Activated B cell treated with CpG ODN at 0.5 μM for 24 hours (primary cell): ENCODE measurements around the gene MTMR2. TPM values are rescaled to one million over a fixed set of nuclear protein-coding genes. Genes with fewer than 3 reads are reported as not detected.

Experiments used
- ATAC-seq: fragments of 200-7000 bp; cut with Tn5 transposase; one replicate; pipeline ENCODE4 v1.10.0; 2021; ENCODE audit warnings: low read depth, mild to moderate bottlenecking, moderate library complexity
- CTCF ChIA-PET: fragments of 350-600 bp; sonication (Branson Sonifier 250); formaldehyde crosslinking; loops from one replicate; lab custom pipeline; 2021; ENCODE audit warnings: antibody characterized with exemption; lab: Charles Lee
- POLR2A ChIA-PET: fragments of 350-600 bp; sonication (Branson Sonifier 250); formaldehyde crosslinking; loops from one replicate; lab custom pipeline; 2021; ENCODE audit warnings: antibody characterized with exemption; lab: Charles Lee
- DNase-seq: peaks from one replicate; pipeline ENCODE4 v3.0.0; 2022
- H3K27ac Mint-ChIP-seq: one replicate; pipeline ENCODE4 v1.8.0; 2020; ENCODE audit warnings: mixed read lengths
- H3K27me3 Mint-ChIP-seq: one replicate; pipeline ENCODE4 v1.8.0; 2021; ENCODE audit warnings: mixed read lengths
- H3K36me3 Mint-ChIP-seq: one replicate; pipeline ENCODE4 v1.8.0; 2021; ENCODE audit warnings: low read depth, mixed read lengths
- H3K4me1 Mint-ChIP-seq: one replicate; pipeline ENCODE4 v1.8.0; 2021; ENCODE audit warnings: mixed read lengths
- H3K4me3 Mint-ChIP-seq: one replicate; pipeline ENCODE4 v1.8.0; 2020; ENCODE audit warnings: mild to moderate bottlenecking, mixed read lengths
- H3K9me3 Mint-ChIP-seq: one replicate; pipeline ENCODE4 v1.8.0; 2020; ENCODE audit warnings: mixed read lengths
- intact Hi-C: fragments of 100-400 bp; cut with micrococcal nuclease; formaldehyde crosslinking; loops from one replicate; pipeline ENCODE4 v1.15.1; 2024
- total RNA-seq: library from RNA; stranded (reverse); gene quantifications from 2 replicates; pipeline ENCODE4 v1.2.3, GENCODE V29; 2022
- TF ChIP-seq, protein P1 (sequence below): fragments of 200-600 bp; IDR thresholded peaks from one replicate; pipeline ENCODE4 v1.8.0; 2022; ENCODE audit warnings: antibody characterized with exemption, mild to moderate bottlenecking

The MTMR2 gene
- total RNA-seq, 1 donor from 2014 or later = 22.6 TPM

DNA sequence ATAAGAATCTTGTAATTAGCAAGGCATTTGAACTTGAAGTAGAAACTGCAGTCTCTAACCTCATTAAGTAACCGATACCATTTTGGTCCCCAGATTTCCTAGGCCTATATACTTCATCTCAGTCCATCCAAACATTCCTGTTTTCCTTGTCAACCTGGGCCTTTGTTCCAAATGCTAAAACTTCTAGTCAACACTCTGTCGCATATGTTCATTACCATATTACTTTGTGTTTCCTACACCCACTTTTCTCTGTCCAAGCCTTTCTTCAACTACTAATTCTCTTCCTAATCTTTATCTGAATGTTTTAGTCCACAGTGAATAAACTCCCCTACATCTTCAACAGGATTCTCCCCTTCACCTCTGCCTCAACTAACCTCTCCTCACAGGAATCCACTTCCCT is 31.4 kb downstream of the MTMR2 start:
- TF ChIP-seq, protein P1, sequence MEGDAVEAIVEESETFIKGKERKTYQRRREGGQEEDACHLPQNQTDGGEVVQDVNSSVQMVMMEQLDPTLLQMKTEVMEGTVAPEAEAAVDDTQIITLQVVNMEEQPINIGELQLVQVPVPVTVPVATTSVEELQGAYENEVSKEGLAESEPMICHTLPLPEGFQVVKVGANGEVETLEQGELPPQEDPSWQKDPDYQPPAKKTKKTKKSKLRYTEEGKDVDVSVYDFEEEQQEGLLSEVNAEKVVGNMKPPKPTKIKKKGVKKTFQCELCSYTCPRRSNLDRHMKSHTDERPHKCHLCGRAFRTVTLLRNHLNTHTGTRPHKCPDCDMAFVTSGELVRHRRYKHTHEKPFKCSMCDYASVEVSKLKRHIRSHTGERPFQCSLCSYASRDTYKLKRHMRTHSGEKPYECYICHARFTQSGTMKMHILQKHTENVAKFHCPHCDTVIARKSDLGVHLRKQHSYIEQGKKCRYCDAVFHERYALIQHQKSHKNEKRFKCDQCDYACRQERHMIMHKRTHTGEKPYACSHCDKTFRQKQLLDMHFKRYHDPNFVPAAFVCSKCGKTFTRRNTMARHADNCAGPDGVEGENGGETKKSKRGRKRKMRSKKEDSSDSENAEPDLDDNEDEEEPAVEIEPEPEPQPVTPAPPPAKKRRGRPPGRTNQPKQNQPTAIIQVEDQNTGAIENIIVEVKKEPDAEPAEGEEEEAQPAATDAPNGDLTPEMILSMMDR = no peak
- intact Hi-C loops = no loop called here
- Mint-ChIP-seq H3K27ac (no peak overlapping the region), H3K4me1 (no peaks in the 10 kb centered on the region), H3K36me3 (peaks cover 9% of the 10 kb centered on the region), H3K27me3 (no peaks in the 10 kb centered on the region), H3K4me3 (no peak overlapping the region), H3K9me3 (no peaks in the 10 kb centered on the region)
- no peak for ATAC-seq
- DNase-seq = no peak
- POLR2A ChIA-PET = no interaction called here
- CTCF ChIA-PET = no interaction called here

DNA sequence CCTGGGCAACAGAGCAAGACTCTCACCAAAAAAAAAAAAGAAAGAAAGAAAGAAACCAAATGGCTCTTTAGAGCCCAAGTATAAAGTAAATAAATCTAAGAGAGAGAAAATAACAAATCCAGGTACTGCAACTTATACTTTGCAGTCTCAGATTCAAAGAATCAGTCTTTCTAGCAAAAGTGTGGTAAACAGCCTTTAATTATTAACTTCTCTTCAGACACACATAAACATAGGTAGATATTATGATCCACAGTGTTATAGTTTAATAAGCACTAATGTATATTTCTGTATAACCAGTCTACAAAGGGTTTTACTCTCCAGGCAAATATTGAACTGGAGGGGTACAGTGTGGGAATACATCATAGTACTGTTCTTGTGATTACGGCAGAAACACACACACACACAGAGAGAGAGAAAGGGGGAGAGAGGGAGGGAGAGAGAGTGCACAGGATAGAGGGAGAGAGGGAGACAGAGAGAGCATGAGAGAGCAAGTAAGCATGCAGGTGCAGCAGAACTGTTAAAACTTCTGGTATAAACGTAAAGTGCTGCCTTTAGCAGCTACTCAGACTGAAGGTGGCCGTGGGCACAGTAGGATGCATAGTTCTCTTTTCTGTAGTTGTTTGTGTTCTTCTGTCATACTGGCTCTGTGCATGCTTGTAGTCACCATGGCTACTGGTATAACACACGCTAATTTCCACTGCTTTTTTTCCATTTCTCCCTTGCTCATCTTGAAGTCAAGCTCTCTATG is 32.3 kb downstream of the MTMR2 start:
- Mint-ChIP-seq H3K27me3 (no peaks in the 10 kb centered on the region), H3K27ac (no peak overlapping the region), H3K36me3 (peaks cover 16% of the 10 kb centered on the region), H3K4me1 (no peaks in the 10 kb centered on the region), H3K9me3 (no peaks in the 10 kb centered on the region), H3K4me3 (no peak overlapping the region)
- intact Hi-C loops = no loop called here
- CTCF ChIA-PET = no interaction called here
- POLR2A ChIA-PET = no interaction called here
- no peak for DNase-seq
- TF ChIP-seq, protein P1 = no peak
- ATAC-seq = no peak

DNA sequence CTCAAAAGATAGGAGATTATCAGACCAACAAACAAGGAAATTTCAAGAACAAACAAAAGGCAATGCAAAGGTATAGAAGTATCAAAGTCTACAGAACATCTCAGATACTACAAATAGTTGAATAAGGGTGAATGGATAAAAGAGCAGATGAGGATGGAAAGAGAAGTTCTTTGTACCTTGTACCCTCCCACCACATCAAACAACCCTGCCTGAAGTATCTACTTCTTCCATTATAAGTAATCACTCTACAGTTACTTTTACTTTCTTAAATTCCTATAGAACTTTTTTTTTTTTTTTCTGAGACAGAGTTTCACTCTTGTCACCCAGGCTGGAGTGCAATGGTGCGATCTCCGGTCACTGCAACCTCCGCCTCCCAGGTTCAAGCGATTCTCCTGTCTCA is 35.1 kb downstream of the MTMR2 start:
- ATAC-seq (no peak), DNase-seq (no peak)
- TF ChIP-seq, protein P1 = no peak
- Mint-ChIP-seq H3K4me3 (no peak overlapping the region), H3K27ac (no peak overlapping the region), H3K4me1 (no peaks in the 10 kb centered on the region), H3K9me3 (no peaks in the 10 kb centered on the region), H3K36me3 (peaks cover 28% of the 10 kb centered on the region), H3K27me3 (no peaks in the 10 kb centered on the region)
- ChIA-PET POLR2A (no interaction called here), CTCF (no interaction called here)
- intact Hi-C loops = no loop called here

DNA sequence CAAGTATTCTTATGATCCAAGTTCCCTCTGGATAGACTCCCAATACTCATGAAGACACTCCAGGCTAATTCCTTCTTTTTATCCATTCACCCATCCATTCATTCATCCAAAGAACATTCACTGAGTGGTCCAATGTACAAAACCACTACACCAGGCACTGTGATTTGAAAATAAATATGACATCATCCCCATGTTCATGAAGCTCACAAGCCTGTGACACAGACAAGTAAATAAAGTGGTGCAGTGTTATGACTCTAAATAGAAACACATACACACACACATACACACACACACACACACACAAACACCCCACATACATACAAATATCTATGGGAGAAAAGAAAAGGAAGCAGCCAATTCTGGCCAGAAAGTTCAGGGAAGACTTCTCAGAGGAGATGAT is 35.5 kb downstream of the MTMR2 start:
- CTCF ChIA-PET = no interaction called here

DNA sequence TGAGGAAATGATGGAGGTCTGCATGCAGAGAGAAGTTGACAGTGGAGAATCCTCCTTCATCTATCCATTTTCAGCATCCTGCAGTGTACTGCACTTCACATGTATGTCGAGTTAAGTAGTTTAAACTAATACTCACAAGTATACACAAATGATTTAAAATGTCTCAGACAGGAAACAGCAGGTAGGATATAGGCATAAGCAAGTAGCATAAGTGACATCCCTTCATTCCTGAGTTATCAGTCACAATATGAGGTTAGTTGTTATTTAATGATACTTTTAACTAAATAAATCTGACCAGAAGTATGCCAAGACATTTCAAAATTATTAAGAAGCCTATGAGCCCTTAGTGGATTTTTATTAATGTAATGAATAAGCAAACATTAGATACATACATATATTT is 37.4 kb downstream of the MTMR2 start:
- ChIA-PET POLR2A (no interaction called here), CTCF (no interaction called here)
- intact Hi-C loops = no loop called here
- no peak overlapping the region for H3K4me3 Mint-ChIP-seq
- DNase-seq (no peak), ATAC-seq (no peak)
- no peaks in the 10 kb centered on the region for H3K9me3 Mint-ChIP-seq
- no peaks in the 10 kb centered on the region for H3K27me3 Mint-ChIP-seq
- peaks cover 36% of the 10 kb centered on the region for H3K36me3 Mint-ChIP-seq
- TF ChIP-seq, protein P1 = no peak
- no peak overlapping the region for H3K27ac Mint-ChIP-seq
- no peaks in the 10 kb centered on the region for H3K4me1 Mint-ChIP-seq

More for the DNA sequence above, 35.5 kb downstream of the MTMR2 start:
- Mint-ChIP-seq H3K27me3 (no peaks in the 10 kb centered on the region), H3K27ac (no peak overlapping the region), H3K9me3 (no peaks in the 10 kb centered on the region), H3K4me3 (no peak overlapping the region), H3K4me1 (no peaks in the 10 kb centered on the region), H3K36me3 (peaks cover 28% of the 10 kb centered on the region)
- TF ChIP-seq, protein P1 = no peak
- intact Hi-C loops = no loop called here
- ATAC-seq (no peak), DNase-seq (no peak)
- POLR2A ChIA-PET = no interaction called here
